Neural progenitor cell (in vitro differentiated cells): ENCODE results near the gene FGD4. TPM values are rescaled to one million over a fixed set of nuclear protein-coding genes. Genes with fewer than 3 reads are reported as not detected.

Experiments
- DNase-seq: peaks from one replicate; pipeline ENCODE4 v3.0.0-alpha.2; 2016; ENCODE audit warnings: low spot score
- H2AFZ ChIP-seq: fragments of 200-600 bp; sonication (generic); replicated peaks from 2 replicates; pipeline ENCODE4 v1.6.1; 2016; ENCODE audit warnings: antibody characterized with exemption
- H3F3A ChIP-seq: fragments of 200-600 bp; sonication (generic); 2 replicates; pipeline ENCODE4 v1.6.1; 2016; ENCODE audit warnings: antibody characterized with exemption, low read depth
- H3K27ac ChIP-seq: fragments of 200-600 bp; sonication (generic); 2 replicates; pipeline ENCODE4 v1.5.1; 2016; ENCODE audit warnings: mild to moderate bottlenecking
- H3K27me3 ChIP-seq: fragments of 200-600 bp; sonication (generic); 2 replicates; pipeline ENCODE4 v1.6.1; 2016; ENCODE audit warnings: mild to moderate bottlenecking, moderate library complexity
- H3K36me3 ChIP-seq: fragments of 200-600 bp; sonication (generic); 2 replicates; pipeline ENCODE4 v1.5.1; 2016
- H3K4me1 ChIP-seq: fragments of 200-600 bp; sonication (generic); 2 replicates; pipeline ENCODE4 v1.6.1; 2016; ENCODE audit warnings: mixed run types
- H3K4me2 ChIP-seq: fragments of 200-600 bp; sonication (generic); 2 replicates; pipeline ENCODE4 v1.6.1; 2016
- H3K4me3 ChIP-seq: fragments of 200-600 bp; sonication (generic); 2 replicates; pipeline ENCODE4 v1.5.1; 2016
- H3K79me2 ChIP-seq: fragments of 200-600 bp; sonication (generic); 2 replicates; pipeline ENCODE4 v1.6.1; 2016; ENCODE audit warnings: low read depth
- H3K9ac ChIP-seq: fragments of 200-600 bp; sonication (generic); 2 replicates; pipeline ENCODE4 v1.6.1; 2016
- H3K9me3 ChIP-seq: fragments of 200-600 bp; sonication (generic); 2 replicates; pipeline ENCODE4 v1.5.1; 2016; ENCODE audit warnings: low read depth
- H4K20me1 ChIP-seq: fragments of 200-600 bp; sonication (generic); 2 replicates; pipeline ENCODE4 v1.6.1; 2016; ENCODE audit warnings: low read depth
- H3K27ac Mint-ChIP-seq: 3 replicates; pipeline ENCODE4 v1.8.0; 2021; ENCODE audit warnings: mixed read lengths
- H3K27me3 Mint-ChIP-seq: 2 replicates; pipeline ENCODE4 v1.8.0; 2022; ENCODE audit warnings: low read depth, mild to moderate bottlenecking, inconsistent platforms, moderate library complexity, mixed read lengths; ENCODE audit not compliant: insufficient read depth
- H3K36me3 Mint-ChIP-seq: 3 replicates; pipeline ENCODE4 v1.8.0; 2021; ENCODE audit warnings: mixed read lengths
- H3K4me1 Mint-ChIP-seq: 3 replicates; pipeline ENCODE4 v1.8.0; 2021; ENCODE audit warnings: mixed read lengths
- H3K4me3 Mint-ChIP-seq: 3 replicates; pipeline ENCODE4 v1.8.0; 2021; ENCODE audit warnings: mild to moderate bottlenecking, moderate library complexity, mixed read lengths
- H3K9me3 Mint-ChIP-seq: 3 replicates; pipeline ENCODE4 v1.8.0; 2020; ENCODE audit warnings: mixed read lengths
- EZH2 ChIP-seq: fragments of 200-600 bp; sonication (generic); IDR thresholded peaks from 2 replicates; pipeline ENCODE4 v1.6.1; 2017; ENCODE audit warnings: antibody characterized with exemption, mild to moderate bottlenecking, moderate library complexity
- EZH2phosphoT487 ChIP-seq: fragments of 200-600 bp; sonication (generic); IDR thresholded peaks from 2 replicates; pipeline ENCODE4 v1.6.1; 2017; ENCODE audit warnings: antibody characterized with exemption
- total RNA-seq: library from RNA; depleted of rRNA; stranded (reverse); fragments of >200 nt; gene quantifications from 2 replicates; pipeline ENCODE4 v1.2.3, GENCODE V29; 2015; ENCODE audit warnings: low replicate concordance
- TF ChIP-seq, protein P1 (sequence below): fragments of 200-600 bp; sonication (generic); IDR thresholded peaks from 2 replicates; pipeline ENCODE4 v1.5.1; 2017; ENCODE audit warnings: antibody characterized with exemption, mild to moderate bottlenecking

The FGD4 gene
- total RNA-seq, 1 donor from 2014 or later = 41.4 TPM

- no peaks in the 10 kb centered on the region for H3K36me3 Mint-ChIP-seq
- no peak overlapping the region for H3K27ac Mint-ChIP-seq
- DNase-seq = no peak
- no peaks in the 10 kb centered on the region for H3K9me3 Mint-ChIP-seq
- no peak overlapping the region for H3K4me2 ChIP-seq
- H3K27me3 ChIP-seq = no peaks in the 10 kb centered on the region
- H3K4me3 Mint-ChIP-seq = no peak overlapping the region
- no peak overlapping the region for H2AFZ ChIP-seq
- H3K79me2 ChIP-seq = peaks cover 17% of the 10 kb centered on the region
- no peak overlapping the region for H3K27ac ChIP-seq
- H3K27me3 Mint-ChIP-seq = peaks cover 3% of the 10 kb centered on the region
- no peaks in the 10 kb centered on the region for H3K9me3 ChIP-seq
- no peaks in the 10 kb centered on the region for H3K36me3 ChIP-seq
- H3K4me1 Mint-ChIP-seq = peaks cover 6% of the 10 kb centered on the region
- peaks cover 10% of the 10 kb centered on the region for H3K4me1 ChIP-seq
- no peaks in the 10 kb centered on the region for H4K20me1 ChIP-seq
- H3F3A ChIP-seq = peaks cover 6% of the 10 kb centered on the region
- no peak overlapping the region for H3K4me3 ChIP-seq
- no peak overlapping the region for H3K9ac ChIP-seq
- TF ChIP-seq, protein P1, sequence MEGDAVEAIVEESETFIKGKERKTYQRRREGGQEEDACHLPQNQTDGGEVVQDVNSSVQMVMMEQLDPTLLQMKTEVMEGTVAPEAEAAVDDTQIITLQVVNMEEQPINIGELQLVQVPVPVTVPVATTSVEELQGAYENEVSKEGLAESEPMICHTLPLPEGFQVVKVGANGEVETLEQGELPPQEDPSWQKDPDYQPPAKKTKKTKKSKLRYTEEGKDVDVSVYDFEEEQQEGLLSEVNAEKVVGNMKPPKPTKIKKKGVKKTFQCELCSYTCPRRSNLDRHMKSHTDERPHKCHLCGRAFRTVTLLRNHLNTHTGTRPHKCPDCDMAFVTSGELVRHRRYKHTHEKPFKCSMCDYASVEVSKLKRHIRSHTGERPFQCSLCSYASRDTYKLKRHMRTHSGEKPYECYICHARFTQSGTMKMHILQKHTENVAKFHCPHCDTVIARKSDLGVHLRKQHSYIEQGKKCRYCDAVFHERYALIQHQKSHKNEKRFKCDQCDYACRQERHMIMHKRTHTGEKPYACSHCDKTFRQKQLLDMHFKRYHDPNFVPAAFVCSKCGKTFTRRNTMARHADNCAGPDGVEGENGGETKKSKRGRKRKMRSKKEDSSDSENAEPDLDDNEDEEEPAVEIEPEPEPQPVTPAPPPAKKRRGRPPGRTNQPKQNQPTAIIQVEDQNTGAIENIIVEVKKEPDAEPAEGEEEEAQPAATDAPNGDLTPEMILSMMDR = no peak
- no peak for TF ChIP-seq EZH2
- TF ChIP-seq EZH2phosphoT487 = no peak
Measured at GRCh38 chr12:32482226-32482625, 82.9 kb downstream of the FGD4 start.

DNA sequence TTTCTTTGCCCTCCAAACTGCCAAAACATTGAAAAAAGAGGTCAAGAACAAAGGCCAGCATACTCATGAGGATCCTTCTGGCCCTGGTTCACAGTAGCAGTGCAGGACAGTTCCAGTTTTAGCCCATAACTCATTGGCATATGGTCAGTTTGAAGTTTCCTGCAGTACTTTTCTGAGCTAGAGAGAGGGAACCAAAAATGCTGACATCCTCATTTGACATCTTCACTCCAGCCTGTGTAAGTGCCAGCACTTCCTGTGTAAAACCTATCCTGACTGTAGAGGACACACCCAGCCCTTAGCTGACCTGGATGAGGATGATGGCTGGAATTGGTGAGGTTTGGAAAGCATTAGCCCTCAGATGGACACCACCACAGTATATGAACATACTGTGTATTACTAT, 84.1 kb downstream of the FGD4 start:
- Histone ChIP-seq H3K36me3 (no peaks in the 10 kb centered on the region), H3K4me3 (no peak overlapping the region), H2AFZ (no peak overlapping the region), H3K27ac (no peak overlapping the region), H3K9ac (no peak overlapping the region), H3K79me2 (peaks cover 12% of the 10 kb centered on the region), H3K9me3 (no peaks in the 10 kb centered on the region), H4K20me1 (no peaks in the 10 kb centered on the region), H3K27me3 (no peaks in the 10 kb centered on the region), H3K4me2 (no peak overlapping the region), H3K4me1 (no peaks in the 10 kb centered on the region), H3F3A (no peaks in the 10 kb centered on the region)
- Mint-ChIP-seq H3K27me3 (peaks cover 3% of the 10 kb centered on the region), H3K4me1 (no peaks in the 10 kb centered on the region), H3K9me3 (no peaks in the 10 kb centered on the region), H3K36me3 (no peaks in the 10 kb centered on the region), H3K4me3 (no peak overlapping the region), H3K27ac (no peak overlapping the region)
- DNase-seq = no peak
- TF ChIP-seq, protein P1 = no peak
- TF ChIP-seq EZH2 (no peak), EZH2phosphoT487 (no peak)

DNA sequence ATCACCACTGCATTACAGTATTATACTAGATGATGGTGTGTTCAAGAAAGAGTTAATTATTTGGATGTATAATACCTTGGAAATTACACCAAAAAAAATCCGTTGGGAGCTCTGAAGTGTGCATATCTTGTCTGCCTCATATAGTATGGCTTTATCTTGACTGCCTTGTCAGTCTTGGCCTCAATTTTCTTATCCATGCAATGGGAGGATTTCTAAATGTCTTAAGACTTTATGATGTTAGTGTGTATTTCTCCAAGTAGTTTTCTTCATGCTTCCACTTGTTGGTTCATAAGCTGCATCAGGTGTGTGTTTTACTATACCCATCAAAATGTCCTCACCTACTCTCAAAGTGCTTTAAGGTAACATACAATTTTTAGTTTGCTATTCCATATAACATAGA, 84.6 kb downstream of the FGD4 start:
- Histone ChIP-seq H3F3A (no peaks in the 10 kb centered on the region), H3K4me2 (no peak overlapping the region), H2AFZ (no peak overlapping the region), H4K20me1 (no peaks in the 10 kb centered on the region), H3K9ac (no peak overlapping the region), H3K4me3 (no peak overlapping the region), H3K4me1 (no peaks in the 10 kb centered on the region), H3K27me3 (no peaks in the 10 kb centered on the region), H3K9me3 (no peaks in the 10 kb centered on the region), H3K79me2 (peaks cover 11% of the 10 kb centered on the region), H3K27ac (no peak overlapping the region), H3K36me3 (no peaks in the 10 kb centered on the region)
- Mint-ChIP-seq H3K36me3 (no peaks in the 10 kb centered on the region), H3K4me1 (no peaks in the 10 kb centered on the region), H3K4me3 (no peak overlapping the region), H3K27me3 (peaks cover 3% of the 10 kb centered on the region), H3K27ac (no peak overlapping the region), H3K9me3 (no peaks in the 10 kb centered on the region)
- TF ChIP-seq EZH2 (no peak), EZH2phosphoT487 (no peak)
- TF ChIP-seq, protein P1 = no peak
- no peak for DNase-seq
